Gastroesophageal sphincter (tissue), 4 donors: ENCODE measurements around the gene TGFB3. TPM values are rescaled to one million over a fixed set of nuclear protein-coding genes. Genes with fewer than 3 reads are reported as not detected.
"Not testable (repeated sequence)": the region's sequence is repeated elsewhere in the genome, so short reads cannot be mapped to it uniquely, and the experiment has no call there.

ENCODE experiments used
- ATAC-seq: fragments of 150-250 bp; one replicate; pipeline ENCODE4 v1.9.1; 2016; ENCODE audit warnings: mild to moderate bottlenecking, moderate library complexity
- H3K27ac ChIP-seq, 4 donors: fragments of 200-600 bp; sonication (generic) in 3 of 4; 1 replicate in 3 of 4; 2 replicates in 1 of 4; pipeline ENCODE4 v1.5.1; 2016 to 2019
- H3K27me3 ChIP-seq: fragments of 200-600 bp; sonication (generic); one replicate; pipeline ENCODE4 v1.5.1; 2019
- H3K36me3 ChIP-seq, 2 donors: fragments of 200-600 bp; sonication (generic); one replicate each; pipeline ENCODE4 v1.5.1; 2019; ENCODE audit warnings: control low read depth in 1 of 2
- H3K4me1 ChIP-seq, 3 donors: fragments of 200-600 bp; sonication (generic); 1 replicate in 2 of 3; 2 replicates in 1 of 3; pipeline ENCODE4 v1.5.1; 2016 to 2019; ENCODE audit warnings: control low read depth in 2 of 3
- H3K4me3 ChIP-seq, 2 donors: fragments of 200-600 bp; sonication (generic); one replicate each; pipeline ENCODE4 v1.5.1; 2019; ENCODE audit warnings: mild to moderate bottlenecking in 1 of 2, moderate library complexity in 1 of 2
- H3K9me3 ChIP-seq, 3 donors: fragments of 200-600 bp; sonication (generic); one replicate each; pipeline ENCODE4 v1.5.1; 2017 to 2019; ENCODE audit warnings: control low read depth in 2 of 3
- CTCF ChIP-seq, 4 experiments: fragments of 200-600 bp in 2 of 4; fragments of 450-650 bp in 2 of 4; sonication (generic) in 1 of 4; IDR thresholded peaks; one replicate each; pipeline ENCODE4 v1.5.1; 2017 to 2019; ENCODE audit warnings: antibody characterized with exemption in 4 of 4, mild to moderate bottlenecking in 2 of 4, moderate library complexity in 2 of 4
- EP300 ChIP-seq: sonication (generic); formaldehyde crosslinking; IDR thresholded peaks from one replicate; pipeline ENCODE4 v1.6.1; 2017; ENCODE audit warnings: antibody characterized with exemption, mild to moderate bottlenecking
- POLR2A ChIP-seq, 2 donors: fragments of 450-650 bp; IDR thresholded peaks; one replicate each; pipeline ENCODE4 v1.6.1; 2017; ENCODE audit warnings: antibody characterized with exemption in 2 of 2, mild to moderate bottlenecking in 2 of 2, moderate library complexity in 1 of 2
- POLR2AphosphoS5 ChIP-seq: sonication (generic); formaldehyde crosslinking; IDR thresholded peaks from one replicate; pipeline ENCODE4 v1.6.1; 2017; ENCODE audit warnings: antibody characterized with exemption
- WGBS, 2 donors: methylation state at CpG; one replicate each; pipeline ENCODE4 v1.1.5; 2018; ENCODE audit warnings: low coverage in 1 of 2; 5-methylcytosine and 5-hydroxymethylcytosine counted together
- total RNA-seq, 4 donors: library from RNA; depleted of rRNA; stranded (reverse); fragments of >200 nt; gene quantifications; one replicate each; pipeline ENCODE4 v1.1.0, GENCODE V29; 2016

The TGFB3 gene
- total RNA-seq, 4 donors from 2014 or later = 24.1 to 38.3 (median 27.6) TPM

GRCh38 chr14:75926431-75927115 lies 55.2 kb downstream of the TGFB3 start:
- peaks cover 0 to 9% of the 10 kb centered on the region in 2 donors for H3K36me3 ChIP-seq
- H3K4me3 ChIP-seq = no peak overlapping the region
- WGBS, 2 donors = 86 to 100% methylated on average over 4 of the region's 4 CpGs
- H3K4me1 ChIP-seq = peaks cover 0 to 7% (median 0%) of the 10 kb centered on the region in 3 donors
- no peak for ATAC-seq
- TF ChIP-seq POLR2AphosphoS5 = no peak
- no peak for TF ChIP-seq EP300
- TF ChIP-seq POLR2A (IDR thresholded peaks at IDR 0.05) = no peak
- TF ChIP-seq CTCF (IDR thresholded peaks at IDR 0.05) = no peak
- H3K27ac ChIP-seq = no peak overlapping the region
- H3K9me3 ChIP-seq = no peaks in the 10 kb centered on the region
- no peaks in the 10 kb centered on the region for H3K27me3 ChIP-seq

DNA sequence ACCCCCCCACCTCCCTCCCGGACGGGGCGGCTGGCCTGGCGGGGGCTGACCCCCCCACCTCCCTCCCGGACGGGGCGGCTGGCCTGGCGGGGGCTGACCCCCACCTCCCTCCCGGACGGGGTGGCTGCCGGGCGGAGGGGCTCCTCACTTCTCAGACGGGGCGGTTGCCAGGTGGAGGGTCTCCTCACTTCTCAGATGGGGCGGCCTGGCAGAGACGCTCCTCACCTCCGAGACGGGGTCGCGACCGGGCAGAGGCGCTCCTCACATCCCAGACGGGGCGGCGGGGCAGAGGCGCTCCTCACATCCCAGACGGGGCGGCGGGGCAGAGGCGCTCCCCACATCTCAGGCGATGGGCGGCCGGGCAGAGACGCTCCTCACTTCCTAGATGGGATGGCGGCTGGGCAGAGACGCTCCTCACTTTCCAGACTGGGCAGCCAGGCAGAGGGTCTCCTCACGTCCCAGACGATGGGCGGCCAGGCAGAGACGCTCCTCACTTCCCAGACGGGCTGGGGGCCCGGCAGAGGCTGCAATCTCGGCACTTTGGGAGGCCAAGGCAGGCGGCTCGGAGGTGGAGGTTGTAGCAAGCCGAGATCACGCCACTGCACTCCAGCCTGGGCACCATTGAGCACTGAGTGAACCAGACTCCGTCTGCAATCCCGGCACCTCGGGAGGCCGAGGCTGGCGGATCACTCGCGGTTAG lies 56.5 kb downstream of the TGFB3 start:
- H3K27ac ChIP-seq, H3K36me3 ChIP-seq, H3K9me3 ChIP-seq, ATAC-seq, H3K27me3 ChIP-seq, H3K4me3 ChIP-seq, H3K4me1 ChIP-seq: not testable (repeated sequence)
- WGBS, 2 donors = no CpG with 5 or more reads among the region's 54 CpGs

GRCh38 chr14:75920421-75920820 lies 61.4 kb downstream of the TGFB3 start:
- not testable (repeated sequence) for H3K9me3 ChIP-seq

GRCh38 chr14:75917946-75918335 lies 63.9 kb downstream of the TGFB3 start:
- WGBS, 2 donors = 64% methylated on average over 1 of the region's 1 CpG; no CpG with 5 or more reads in 1 of the 2 donors
- Histone ChIP-seq H3K4me1 (no peaks in the 10 kb centered on the region), H3K36me3 (peaks cover 0 to 6% of the 10 kb centered on the region in 2 donors), H3K27me3 (no peaks in the 10 kb centered on the region), H3K4me3 (no peak overlapping the region), H3K9me3 (no peaks in the 10 kb centered on the region), H3K27ac (no peak overlapping the region)
- no peak for TF ChIP-seq CTCF (IDR thresholded peaks at IDR 0.05)
- TF ChIP-seq EP300 = no peak
- TF ChIP-seq POLR2AphosphoS5 = no peak
- no peak for TF ChIP-seq POLR2A (IDR thresholded peaks at IDR 0.05)
- no peak for ATAC-seq

More at GRCh38 chr14:75920421-75920820, 61.4 kb downstream of the TGFB3 start:
- 92 to 98% methylated on average over 4 of the region's 4 CpGs for WGBS, 2 donors
- H3K4me3 ChIP-seq, H3K4me1 ChIP-seq, H3K36me3 ChIP-seq, ATAC-seq, H3K27me3 ChIP-seq, H3K27ac ChIP-seq: not testable (repeated sequence)

DNA sequence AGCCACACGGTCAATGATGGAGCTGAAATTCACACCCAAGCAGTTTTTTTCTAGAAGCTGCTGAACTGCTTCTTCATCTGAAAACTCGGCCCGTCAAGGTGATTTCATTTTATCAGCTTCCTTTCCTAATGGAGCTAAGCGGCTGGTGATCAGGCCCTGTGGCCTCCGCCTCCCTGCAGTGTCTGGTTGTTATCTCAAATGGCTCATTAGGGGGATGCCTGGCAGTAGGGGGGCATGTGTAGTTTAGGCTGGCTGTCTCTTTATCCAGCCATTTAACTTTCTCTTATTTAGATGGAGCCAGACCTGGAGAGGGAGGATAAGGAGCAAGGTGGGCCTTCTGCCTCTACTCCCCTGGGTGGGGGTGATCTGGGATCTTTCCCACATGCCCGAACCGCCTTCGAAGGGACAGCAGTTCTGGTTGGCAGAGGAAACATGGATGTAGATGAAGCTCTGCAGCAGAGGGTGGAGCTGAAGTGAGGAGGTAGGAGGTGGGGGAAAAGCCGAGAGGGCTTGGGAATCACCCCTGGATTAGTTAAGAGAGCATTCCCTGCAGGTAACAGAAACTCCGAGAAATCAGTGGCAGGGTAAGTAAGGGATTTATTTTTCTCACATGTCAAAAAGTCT lies 64.4 kb downstream of the TGFB3 start:
- peaks cover 0 to 6% of the 10 kb centered on the region in 2 donors for H3K36me3 ChIP-seq
- no peaks in the 10 kb centered on the region for H3K4me1 ChIP-seq
- TF ChIP-seq EP300 (no peak), CTCF (IDR thresholded peaks at IDR 0.05) (no peak), POLR2AphosphoS5 (no peak), POLR2A (IDR thresholded peaks at IDR 0.05) (no peak)
- ATAC-seq = no peak
- H3K9me3 ChIP-seq = no peaks in the 10 kb centered on the region
- 90 to 97% methylated on average over 3 to 7 of the region's 10 CpGs for WGBS, 2 donors
- H3K27ac ChIP-seq = no peak overlapping the region
- H3K27me3 ChIP-seq = no peaks in the 10 kb centered on the region
- H3K4me3 ChIP-seq = no peak overlapping the region

GRCh38 chr14:75915045-75915444 lies 66.8 kb downstream of the TGFB3 start:
- Histone ChIP-seq H3K27ac (no peak overlapping the region), H3K4me1 (no peaks in the 10 kb centered on the region), H3K27me3 (no peaks in the 10 kb centered on the region), H3K4me3 (no peak overlapping the region), H3K36me3 (peaks cover 0 to 6% of the 10 kb centered on the region in 2 donors), H3K9me3 (no peaks in the 10 kb centered on the region)
- WGBS, 2 donors = 95 to 100% methylated on average over 2 of the region's 2 CpGs
- no peak for TF ChIP-seq CTCF (IDR thresholded peaks at IDR 0.05)
- no peak for TF ChIP-seq POLR2AphosphoS5
- TF ChIP-seq POLR2A (IDR thresholded peaks at IDR 0.05) = no peak
- no peak for TF ChIP-seq EP300
- ATAC-seq = no peak
